Omental fat pad (tissue), 4 donors: Measurements from ENCODE around the gene GLTP. TPM values are rescaled to one million over a fixed set of nuclear protein-coding genes. Genes with fewer than 3 reads are reported as not detected.

ENCODE experiments used
- ATAC-seq: fragments of 150-250 bp; one replicate; pipeline ENCODE4 v1.9.1; 2016; ENCODE audit warnings: mild to moderate bottlenecking, moderate library complexity; ENCODE audit not compliant: low FRiP score
- DNase-seq: peaks from one replicate; pipeline ENCODE4 v3.0.0-alpha.2; 2019; ENCODE audit warnings: low spot score
- total RNA-seq, 4 donors: library from RNA; depleted of rRNA; stranded (reverse); fragments of >200 nt; gene quantifications; one replicate each; pipeline ENCODE4 v1.1.0, GENCODE V29; 2016
- TF ChIP-seq, protein P1 (sequence below), 3 donors: fragments of 450-650 bp; IDR thresholded peaks; one replicate each; pipeline ENCODE4 v1.5.1; 2016 to 2017; ENCODE audit warnings: antibody characterized with exemption in 3 of 3, mild to moderate bottlenecking in 3 of 3, moderate library complexity in 2 of 3

The GLTP gene
- total RNA-seq, 4 donors from 2014 or later: 28.5 to 42.7 (median 36.5) TPM

DNA sequence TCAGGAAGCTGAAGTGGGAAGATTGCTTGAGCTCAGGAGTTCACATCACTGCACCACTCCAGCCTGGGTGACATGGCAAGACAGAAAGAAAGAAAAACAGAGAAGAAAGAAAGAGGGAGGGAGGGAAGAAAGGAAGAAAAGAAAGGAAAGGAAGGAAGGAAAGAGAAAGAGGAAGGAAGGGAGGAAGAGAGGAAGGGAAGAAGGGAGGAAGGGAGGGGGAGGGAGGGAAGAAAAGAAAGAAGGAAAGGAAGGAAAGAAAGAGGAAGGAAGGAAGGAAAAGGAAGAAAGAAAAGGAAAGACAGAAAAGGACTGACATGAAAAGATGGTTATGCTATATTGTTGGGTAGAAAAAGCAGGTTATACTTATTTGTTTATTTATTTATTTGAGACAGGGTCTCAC, 3.9 kb downstream of the GLTP start:
- no peak for DNase-seq
- no peak for ATAC-seq
- TF ChIP-seq, protein P1, sequence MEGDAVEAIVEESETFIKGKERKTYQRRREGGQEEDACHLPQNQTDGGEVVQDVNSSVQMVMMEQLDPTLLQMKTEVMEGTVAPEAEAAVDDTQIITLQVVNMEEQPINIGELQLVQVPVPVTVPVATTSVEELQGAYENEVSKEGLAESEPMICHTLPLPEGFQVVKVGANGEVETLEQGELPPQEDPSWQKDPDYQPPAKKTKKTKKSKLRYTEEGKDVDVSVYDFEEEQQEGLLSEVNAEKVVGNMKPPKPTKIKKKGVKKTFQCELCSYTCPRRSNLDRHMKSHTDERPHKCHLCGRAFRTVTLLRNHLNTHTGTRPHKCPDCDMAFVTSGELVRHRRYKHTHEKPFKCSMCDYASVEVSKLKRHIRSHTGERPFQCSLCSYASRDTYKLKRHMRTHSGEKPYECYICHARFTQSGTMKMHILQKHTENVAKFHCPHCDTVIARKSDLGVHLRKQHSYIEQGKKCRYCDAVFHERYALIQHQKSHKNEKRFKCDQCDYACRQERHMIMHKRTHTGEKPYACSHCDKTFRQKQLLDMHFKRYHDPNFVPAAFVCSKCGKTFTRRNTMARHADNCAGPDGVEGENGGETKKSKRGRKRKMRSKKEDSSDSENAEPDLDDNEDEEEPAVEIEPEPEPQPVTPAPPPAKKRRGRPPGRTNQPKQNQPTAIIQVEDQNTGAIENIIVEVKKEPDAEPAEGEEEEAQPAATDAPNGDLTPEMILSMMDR (IDR thresholded peaks at IDR 0.05): no peak

DNA sequence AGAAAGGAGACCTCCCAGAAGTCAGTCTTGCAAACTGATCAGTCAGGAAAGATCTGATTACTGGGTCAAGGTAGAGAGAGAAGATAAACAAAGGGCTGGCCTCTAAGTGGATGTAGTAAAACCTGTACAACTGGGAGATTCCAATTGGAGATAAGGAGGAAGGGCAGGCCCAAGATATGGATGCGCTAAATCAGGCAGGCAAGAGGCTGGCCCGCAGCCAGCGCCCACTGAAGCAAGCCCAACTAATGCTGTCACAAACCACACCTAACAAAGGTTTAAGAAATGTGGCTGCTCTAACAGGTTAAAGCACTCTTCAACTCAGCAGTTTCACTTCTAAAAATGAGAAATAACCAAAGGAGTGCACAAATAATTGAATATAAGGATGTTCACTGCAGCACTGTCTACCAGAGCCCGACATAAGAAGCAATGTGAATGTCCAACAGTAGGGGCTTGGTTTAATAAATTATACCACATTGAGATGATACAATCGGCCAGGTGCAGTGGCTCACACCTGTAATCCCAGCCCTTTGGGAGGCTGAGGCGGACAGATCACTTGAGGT, 4.7 kb downstream of the GLTP start:
- TF ChIP-seq, protein P1 (IDR thresholded peaks at IDR 0.05): no peak
- no peak for ATAC-seq
- no peak for DNase-seq

DNA sequence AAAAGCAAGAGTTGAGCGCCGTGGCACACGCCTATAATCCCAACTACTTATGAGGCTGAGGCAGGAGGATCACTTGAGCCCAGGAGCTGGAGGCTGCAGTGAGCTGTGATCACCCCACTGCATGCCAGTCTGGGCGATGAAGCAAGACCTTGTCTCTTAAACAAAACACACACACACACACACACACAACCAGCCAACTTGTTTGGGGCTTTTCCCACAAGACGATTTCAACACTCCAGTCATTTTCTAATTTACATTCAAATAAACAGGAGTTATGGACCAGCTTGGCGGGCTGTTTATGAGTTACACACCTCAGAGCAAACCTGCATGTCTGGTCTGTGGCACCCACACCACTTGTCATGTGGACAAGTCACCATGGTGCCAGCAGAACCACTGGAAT, 6.7 kb downstream of the GLTP start:
- ATAC-seq (no peak), DNase-seq (no peak)
- TF ChIP-seq, protein P1 (IDR thresholded peaks at IDR 0.05): no peak

DNA sequence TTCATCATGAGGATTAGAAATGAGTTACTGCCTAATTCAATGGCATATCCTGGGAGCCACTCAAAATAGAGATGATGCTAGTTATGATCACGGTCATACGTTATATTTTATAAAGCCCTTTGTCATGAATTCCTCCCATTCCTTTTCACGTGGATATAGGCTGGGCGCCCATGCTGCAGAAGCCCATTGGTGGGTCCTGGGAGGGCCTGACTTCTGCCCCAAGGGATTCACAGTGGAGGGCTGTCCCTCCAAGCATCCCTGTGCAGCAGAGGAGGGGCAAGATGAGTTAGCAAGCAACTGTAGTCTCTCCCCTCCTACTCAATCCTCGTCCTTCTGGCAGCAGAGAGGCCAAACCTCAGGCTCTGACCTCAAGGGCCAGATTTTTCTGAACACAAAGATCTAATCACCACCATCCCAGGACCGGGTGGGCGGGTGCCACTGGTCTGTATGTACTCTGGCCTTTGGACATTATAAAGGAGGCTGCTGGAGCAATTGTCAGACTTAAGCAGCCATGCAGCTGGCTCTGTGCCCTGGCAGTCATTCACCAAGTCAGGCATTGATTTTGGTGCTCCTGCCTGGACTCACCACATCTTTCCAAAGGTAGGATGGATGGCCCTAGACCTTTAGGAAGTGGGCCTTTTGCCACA, 8.6 kb downstream of the GLTP start:
- DNase-seq (no peak), ATAC-seq (no peak)
- TF ChIP-seq, protein P1 (IDR thresholded peaks at IDR 0.05): no peak

DNA sequence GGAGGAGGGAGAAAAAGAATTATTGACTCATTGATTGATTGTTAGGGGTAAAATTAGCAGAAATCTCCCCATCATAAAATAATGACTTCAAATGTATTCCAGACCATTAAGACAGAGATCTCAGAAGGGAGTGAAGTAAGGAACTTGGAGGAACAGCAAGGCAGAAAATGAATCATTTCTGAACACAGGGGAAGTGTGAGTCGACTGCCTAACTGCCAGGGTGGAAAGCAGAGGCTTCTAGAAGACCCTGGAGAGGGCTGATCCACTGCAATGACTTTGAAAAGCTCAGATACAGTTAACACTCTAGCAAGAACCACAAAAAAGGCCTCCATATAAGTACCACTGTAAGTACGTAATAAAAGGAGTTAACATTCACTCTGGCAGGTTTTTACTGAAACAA, 9.7 kb downstream of the GLTP start:
- no peak for ATAC-seq
- TF ChIP-seq, protein P1 (IDR thresholded peaks at IDR 0.05): no peak
- no peak for DNase-seq

DNA sequence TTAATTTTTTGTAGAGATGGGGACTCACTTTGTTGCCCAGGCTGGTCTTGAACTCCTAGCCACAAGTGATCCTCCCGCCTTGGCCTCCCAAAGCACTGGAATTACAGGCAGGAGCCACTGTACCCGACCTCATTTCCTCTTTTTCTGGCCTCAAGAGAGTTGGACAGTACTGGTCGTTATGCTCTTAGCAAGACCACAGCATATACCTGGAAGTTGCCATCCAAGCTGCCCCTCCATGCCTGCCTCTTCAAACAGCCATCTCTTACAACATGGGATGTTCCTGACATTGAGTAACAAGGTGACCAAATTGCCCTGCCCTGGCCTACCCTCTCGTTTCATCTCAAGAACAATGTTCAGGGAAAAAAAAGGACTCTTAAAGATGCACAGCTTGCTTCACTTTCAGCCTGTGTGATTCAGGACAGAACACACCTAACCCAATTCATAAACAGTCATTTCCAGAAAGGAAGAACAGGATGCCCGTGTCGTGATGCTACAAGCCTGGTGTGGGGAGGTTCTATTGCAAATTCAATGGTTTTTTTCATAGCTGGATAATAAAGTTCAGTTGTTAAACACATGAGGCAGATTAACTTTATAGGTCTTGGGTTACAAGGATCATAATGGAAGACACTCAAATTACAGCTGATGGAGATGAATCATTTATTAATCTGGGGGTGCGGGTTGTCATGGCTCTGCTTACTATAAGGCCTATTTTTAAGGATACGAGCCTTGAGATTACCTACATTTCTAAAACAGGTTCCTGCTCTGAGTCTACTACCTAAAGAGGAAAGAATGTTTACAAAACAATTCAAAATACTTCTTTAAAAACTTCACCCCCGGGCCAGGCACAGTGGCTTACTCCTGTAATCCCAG, 11.9 kb downstream of the GLTP start:
- TF ChIP-seq, protein P1 (IDR thresholded peaks at IDR 0.05): no peak
- no peak for ATAC-seq
- DNase-seq: no peak
